Heart right ventricle (tissue), 16 donors: ENCODE results near the gene OPTN. TPM values are rescaled to one million over a fixed set of nuclear protein-coding genes. Genes with fewer than 3 reads are reported as not detected.

ENCODE experiments used
- ATAC-seq, 8 donors: fragments of 200-7000 bp; cut with Tn5 transposase; one replicate each; pipeline ENCODE4 v1.9.1; 2020; ENCODE audit warnings: mild to moderate bottlenecking in 8 of 8, moderate library complexity in 8 of 8, moderate number of reproducible peaks in 1 of 8
- DNase-seq, 2 donors: peaks; one replicate each; pipeline ENCODE4 v3.0.0-alpha.2; 2020
- H3K27ac ChIP-seq, 10 donors: fragments of 200-600 bp; sonication (generic) in 2 of 10; one replicate each; pipeline versions ENCODE4 v1.5.0 to v1.8.0; 2020 to 2022; ENCODE audit warnings: mild to moderate bottlenecking in 3 of 10
- H3K27me3 ChIP-seq, 7 donors: fragments of 200-600 bp; one replicate each; pipeline ENCODE4 v1.8.0; 2021 to 2022; ENCODE audit warnings: mild to moderate bottlenecking in 2 of 7
- H3K36me3 ChIP-seq, 9 donors: fragments of 200-600 bp; sonication (generic) in 1 of 9; one replicate each; pipeline versions ENCODE4 v1.5.0 to v1.8.0; 2020 to 2022; ENCODE audit warnings: mild to moderate bottlenecking in 2 of 9
- H3K4me1 ChIP-seq, 9 donors: fragments of 200-600 bp; sonication (generic) in 1 of 9; one replicate each; pipeline versions ENCODE4 v1.5.0 to v1.8.0; 2020 to 2022; ENCODE audit warnings: mild to moderate bottlenecking in 4 of 9
- H3K4me3 ChIP-seq, 10 donors: fragments of 200-600 bp; sonication (generic) in 2 of 10; one replicate each; pipeline versions ENCODE4 v1.5.0 to v1.8.0; 2020 to 2022; ENCODE audit warnings: mild to moderate bottlenecking in 7 of 10, moderate library complexity in 2 of 10
- H3K9me3 ChIP-seq, 11 donors: fragments of 200-600 bp in 10 of 11; sonication (generic) in 2 of 11; one replicate each; pipeline versions ENCODE4 v1.5.0 to v1.8.0; 2013 to 2022; ENCODE audit warnings: mild to moderate bottlenecking in 2 of 11, control low read depth in 1 of 11, moderate library complexity in 1 of 11
- CTCF ChIP-seq, 9 donors: fragments of 200-600 bp; sonication (generic) in 2 of 9; IDR thresholded peaks; one replicate each; pipeline versions ENCODE4 v1.5.0 to v1.8.0; 2021 to 2022; ENCODE audit warnings: antibody characterized with exemption in 9 of 9, mild to moderate bottlenecking in 5 of 9, moderate library complexity in 1 of 9
- WGBS, 2 donors: extraction: QIAGEN DNeasy Blood & Tissue Kit; methylation state at CpG; one replicate each; pipeline ENCODE4 v1.1.7; 2013; ENCODE audit warnings: inconsistent platforms in 1 of 2; 5-methylcytosine and 5-hydroxymethylcytosine counted together
- intact Hi-C, 10 donors: fragments of 100-400 bp; cut with DNase I; formaldehyde crosslinking; loops; one replicate each; pipeline versions ENCODE4 v1.11.1 to v1.14.2; 2022
- polyA plus RNA-seq, 2 donors: library from polyadenylated mRNA; stranded (reverse); fragments of 200-250 nt; gene quantifications; one replicate each; pipeline ENCODE4 v1.2.3, GENCODE V29; 2013
- total RNA-seq, 10 donors: library from RNA; stranded (reverse); fragmentation: NEBNext Ultra II Directional in 3 of 10; extraction: Animal tissue kit (Norgen Biotek cat#: 25700) in 3 of 10; gene quantifications; one replicate each; pipeline versions ENCODE4 v1.2.1 to v1.2.4, GENCODE V29; 2021 to 2023
- donor health status: Arrhythmogenic right ventricular cardiomyopathy.
- donor health status: ischemic (EF 13 %, LVEDD 7.1; RV severe dilation, severe dysfunction).
- donor health status: healthy with polysubstance abuse.
- donor health status: DM: no; HTN: yes; CAD: no.
- donor health status: DM: no; HTN: no; CAD: no.
- donor health status: ischemic (EF 25% LVEDD 6.9; RV normal size, moderate dysfunction).
- donor health status: ischemic (EF 25% LVEDD 5.7; RV mildly dilated, moderate dysfunction).
- donor health status: healthy.
- donor health status: DM: yes; HTN: yes; CAD: no.
- donor health status: Ischemic cardiomyopathy.
- donor health status: ischemic (EF 35%, LVEDD 5.7; RV mildly dilated, moderate dysfunction).
- donor health status: nonischemic (EF 11% LVEDD 7.7; RV severe dilation, severe dysfunction).
- donor health status: DM: yes; HTN: yes; CAD: no.
- donor health status: PGD.
- donor health status: ischemic (EF 29% LVEDD 5.4; RV normal size, mild dysfunction).
- donor health status: nonischemic (EF 23%, LVEDD 6.1; RV moderate dilation, normal function).

Gene OPTN
- total and polyA plus RNA-seq, 12 donors, result 59.0 to 218 (median 125) TPM

DNA sequence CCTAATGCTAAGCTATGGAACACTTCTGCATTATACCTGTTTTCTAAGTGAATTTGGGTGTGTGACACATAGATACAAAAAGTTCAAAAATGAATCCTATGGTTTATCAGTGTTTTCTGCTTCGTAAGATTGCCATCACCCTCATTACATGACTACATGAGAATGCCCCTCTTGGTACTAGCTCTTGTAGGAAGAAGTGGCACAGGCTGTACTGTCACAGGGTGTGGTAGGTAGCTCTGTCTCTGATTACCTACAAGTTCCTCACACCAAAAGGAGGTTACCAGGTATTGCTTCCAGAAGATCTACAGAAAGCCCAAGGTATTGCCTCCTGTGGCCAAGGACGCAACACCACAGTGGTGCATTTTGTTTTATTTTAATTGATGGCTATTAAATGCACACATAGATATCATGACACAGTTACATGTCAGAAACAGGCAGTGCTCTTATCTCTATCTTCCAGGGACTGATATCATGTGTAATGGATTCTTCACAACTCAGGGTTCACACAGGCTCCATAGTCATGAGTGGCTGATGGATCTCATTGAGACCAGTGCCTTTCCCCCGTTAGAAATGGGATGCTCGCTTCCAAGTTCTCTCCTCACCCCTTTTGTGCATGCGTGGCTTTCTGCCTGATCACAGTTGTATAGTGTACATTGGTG, 6.6 kb downstream of the OPTN start:
- Histone ChIP-seq H3K27ac (peak overlapping the region in 1 of 10 donors; percentile 40), H3K4me3 (no peak overlapping the region), H3K4me1 (peaks cover 2 to 59% (median 30%) of the 10 kb centered on the region in 9 donors), H3K36me3 (peaks cover 0 to 70% (median 14%) of the 10 kb centered on the region in 9 donors), H3K9me3 (no peaks in the 10 kb centered on the region), H3K27me3 (no peaks in the 10 kb centered on the region)
- TF ChIP-seq CTCF (IDR thresholded peaks at IDR 0.05), result no peak
- no peak for ATAC-seq
- WGBS, 2 donors, result 96 to 98% methylated on average over 5 of the region's 5 CpGs
- intact Hi-C loops, result no loop called here
- no peak for DNase-seq

DNA sequence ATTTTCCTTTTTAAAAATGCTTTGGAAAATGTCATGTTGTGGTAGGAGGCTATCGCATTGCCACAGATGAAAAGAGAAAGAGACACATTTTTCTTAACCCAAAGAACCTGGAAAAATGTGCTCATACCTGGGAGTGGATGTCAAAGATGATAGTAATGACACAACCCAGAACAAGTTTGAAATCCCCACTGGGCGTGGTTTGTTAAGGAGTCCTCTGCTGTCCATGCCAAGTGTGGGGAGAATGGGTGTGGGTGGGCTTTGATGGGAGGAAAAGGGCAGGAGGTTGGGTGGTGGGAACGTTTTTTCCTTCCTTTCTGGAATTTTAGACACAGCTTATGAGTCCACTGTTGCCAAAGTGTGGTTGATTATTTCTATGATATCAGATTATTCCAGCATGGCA, 10.9 kb downstream of the OPTN start:
- intact Hi-C loops, result no loop called here
- Histone ChIP-seq H3K4me3 (no peak overlapping the region), H3K36me3 (peaks cover 2 to 88% (median 29%) of the 10 kb centered on the region in 9 donors), H3K27ac (no peak overlapping the region), H3K4me1 (peaks cover 3 to 28% (median 11%) of the 10 kb centered on the region in 9 donors), H3K9me3 (no peaks in the 10 kb centered on the region), H3K27me3 (no peaks in the 10 kb centered on the region)
- no peak for TF ChIP-seq CTCF (IDR thresholded peaks at IDR 0.05)
- ATAC-seq (no peak), DNase-seq (no peak)
- 72 to 73% methylated on average over 3 of the region's 3 CpGs for WGBS, 2 donors

- Histone ChIP-seq H3K4me3 (no peak overlapping the region), H3K4me1 (peaks cover 3 to 39% (median 22%) of the 10 kb centered on the region in 9 donors), H3K27me3 (no peaks in the 10 kb centered on the region), H3K36me3 (peaks cover 2 to 90% (median 38%) of the 10 kb centered on the region in 9 donors), H3K9me3 (no peaks in the 10 kb centered on the region), H3K27ac (peak overlapping the region in 1 of 10 donors; percentile 30)
- DNase-seq (no peak), ATAC-seq (no peak)
- no peak for TF ChIP-seq CTCF (IDR thresholded peaks at IDR 0.05)
- intact Hi-C loops, result no loop called here
- 79 to 82% methylated on average over 6 of the region's 6 CpGs for WGBS, 2 donors
Observed at GRCh38 chr10:13113544-13113943, 13.6 kb downstream of the OPTN start.

- 32 to 38% methylated on average over 12 of the region's 12 CpGs for WGBS, 2 donors
- ATAC-seq (peak; percentile 46 to 84 (median 76)), DNase-seq (no peak)
- Histone ChIP-seq H3K4me1 (peaks cover 3 to 38% (median 28%) of the 10 kb centered on the region in 9 donors), H3K9me3 (no peaks in the 10 kb centered on the region), H3K4me3 (peak overlapping the region in 1 of 10 donors; percentile 0), H3K36me3 (peaks cover 0 to 88% (median 38%) of the 10 kb centered on the region in 9 donors), H3K27me3 (peaks cover 0 to 3% (median 0%) of the 10 kb centered on the region in 7 donors), H3K27ac (peak overlapping the region; percentile 16 to 87 (median 74))
- no peak for TF ChIP-seq CTCF (IDR thresholded peaks at IDR 0.05)
- intact Hi-C loops, result no loop called here
Observed at GRCh38 chr10:13115832-13116803, 16.2 kb downstream of the OPTN start.
